ENCODE measurements around the gene ALLC. TPM values are rescaled to one million over a fixed set of nuclear protein-coding genes. Genes with fewer than 3 reads are reported as not detected.
A peak's percentile ranks its signal among the peaks of the same experiment; 100 is the strongest.

The ALLC gene
- total and polyA plus RNA-seq, 11 donors, result not detected

GRCh38 chr2:3725458-3726250 is 67.7 kb downstream of the ALLC start:
- Histone ChIP-seq H3K9me3 (peaks cover 0 to under 1% (median 0%) of the 10 kb centered on the region in 12 donors), H3K36me3 (no peaks in the 10 kb centered on the region), H3K4me1 (peaks cover 0 to 7% (median 4%) of the 10 kb centered on the region in 12 donors), H3K27me3 (peaks cover 0 to 33% (median 0%) of the 10 kb centered on the region in 9 donors), H3K27ac (no peak overlapping the region), H3K4me3 (no peak overlapping the region)
- TF ChIP-seq POLR2A (IDR thresholded peaks at IDR 0.05) (no peak), CTCF (IDR thresholded peaks at IDR 0.05) (no peak)
- DNase-seq (no peak), ATAC-seq (no peak)
- intact Hi-C loops (cut with DNase I), result loop anchor here in 5 of 10 donors (1.0 to 5.0 kb wide), 4 partner anchors 55 to 102 kb away; no protein-coding TSS in a partner anchor
- 75 to 80% (median 78%) methylated on average over 18 to 23 of the region's 23 CpGs for WGBS, 4 donors

GRCh38 chr2:3726511-3726910 is 68.5 kb downstream of the ALLC start:
- no peaks in the 10 kb centered on the region for H3K36me3 ChIP-seq
- 87 to 94% (median 92%) methylated on average over 10 of the region's 10 CpGs for WGBS, 4 donors
- no peak overlapping the region for H3K4me3 ChIP-seq
- intact Hi-C loops (cut with DNase I), result loop anchor here in 5 of 10 donors (1.0 to 5.0 kb wide), 4 partner anchors 54 to 101 kb away; no protein-coding TSS in a partner anchor
- TF ChIP-seq POLR2A (IDR thresholded peaks at IDR 0.05), result no peak
- no peak for TF ChIP-seq CTCF (IDR thresholded peaks at IDR 0.05)
- peaks cover 0 to 33% (median 0%) of the 10 kb centered on the region in 9 donors for H3K27me3 ChIP-seq
- no peak for DNase-seq
- no peak for ATAC-seq
- no peaks in the 10 kb centered on the region for H3K9me3 ChIP-seq
- H3K27ac ChIP-seq, result no peak overlapping the region
- H3K4me1 ChIP-seq, result peaks cover 0 to 7% (median 4%) of the 10 kb centered on the region in 12 donors

- Histone ChIP-seq H3K36me3 (no peaks in the 10 kb centered on the region), H3K4me1 (peaks cover 0 to 7% (median 4%) of the 10 kb centered on the region in 12 donors), H3K27ac (no peak overlapping the region), H3K9me3 (no peaks in the 10 kb centered on the region), H3K27me3 (peaks cover 0 to 33% (median 0%) of the 10 kb centered on the region in 9 donors), H3K4me3 (peak overlapping the region in 1 of 12 donors; percentile 35)
- intact Hi-C loops (cut with DNase I), result loop anchor here in 7 of 10 donors (2.0 to 5.0 kb wide), 3 partner anchors 53 to 100 kb away; no protein-coding TSS in a partner anchor
- TF ChIP-seq CTCF (IDR thresholded peaks at IDR 0.05) (no peak), POLR2A (IDR thresholded peaks at IDR 0.05) (no peak)
- 48 to 62% (median 53%) methylated on average over 12 of the region's 12 CpGs for WGBS, 4 donors
- DNase-seq (no peak), ATAC-seq (no peak)
Observed at GRCh38 chr2:3727397-3728045, 69.5 kb downstream of the ALLC start.
